ENCODE measurements around the gene PCDH15. TPM values are rescaled to one million over a fixed set of nuclear protein-coding genes. Genes with fewer than 3 reads are reported as not detected.

The PCDH15 gene
- total RNA-seq, 2 donors from 2014 or later: 0.19 to 0.51 TPM

- H3K27ac ChIP-seq: no peak overlapping the region
- H3K36me3 ChIP-seq: no peaks in the 10 kb centered on the region
- TF ChIP-seq CTCF (IDR thresholded peaks at IDR 0.05): no peak
- H3K4me1 ChIP-seq: no peaks in the 10 kb centered on the region
- H3K4me3 ChIP-seq: no peak overlapping the region
- H3K27me3 ChIP-seq: no peaks in the 10 kb centered on the region
- no peaks in the 10 kb centered on the region for H3K9me3 ChIP-seq
- no peak for DNase-seq (ENCODE audit: low spot score)
These were observed 55.6 kb downstream of the PCDH15 start for GRCh38 chr10:54745436-54745835.

GRCh38 chr10:54742416-54742815 lies 58.6 kb downstream of the PCDH15 start:
- no peak for DNase-seq (ENCODE audit: low spot score)
- TF ChIP-seq CTCF (IDR thresholded peaks at IDR 0.05): no peak
- Histone ChIP-seq H3K9me3 (no peaks in the 10 kb centered on the region), H3K27me3 (no peaks in the 10 kb centered on the region), H3K36me3 (no peaks in the 10 kb centered on the region), H3K4me1 (no peaks in the 10 kb centered on the region), H3K27ac (no peak overlapping the region), H3K4me3 (no peak overlapping the region)

- H3K4me3 ChIP-seq: no peak overlapping the region
- H3K27ac ChIP-seq: no peak overlapping the region
- peaks cover 0 to 10% of the 10 kb centered on the region in 2 donors for H3K9me3 ChIP-seq
- no peak for TF ChIP-seq CTCF (IDR thresholded peaks at IDR 0.05)
- H3K27me3 ChIP-seq: no peaks in the 10 kb centered on the region
- DNase-seq (ENCODE audit: low spot score): no peak
- H3K4me1 ChIP-seq: no peaks in the 10 kb centered on the region
- H3K36me3 ChIP-seq: no peaks in the 10 kb centered on the region
These were observed 72.5 kb downstream of the PCDH15 start for GRCh38 chr10:54728511-54728910.

- TF ChIP-seq CTCF (IDR thresholded peaks at IDR 0.05): no peak
- peaks cover 0 to 12% of the 10 kb centered on the region in 2 donors for H3K9me3 ChIP-seq
- no peaks in the 10 kb centered on the region for H3K36me3 ChIP-seq
- no peaks in the 10 kb centered on the region for H3K4me1 ChIP-seq
- no peaks in the 10 kb centered on the region for H3K27me3 ChIP-seq
- no peak overlapping the region for H3K4me3 ChIP-seq
- no peak for DNase-seq (ENCODE audit: low spot score)
- H3K27ac ChIP-seq: no peak overlapping the region
These were observed 79.0 kb downstream of the PCDH15 start for GRCh38 chr10:54722075-54722474.

DNA sequence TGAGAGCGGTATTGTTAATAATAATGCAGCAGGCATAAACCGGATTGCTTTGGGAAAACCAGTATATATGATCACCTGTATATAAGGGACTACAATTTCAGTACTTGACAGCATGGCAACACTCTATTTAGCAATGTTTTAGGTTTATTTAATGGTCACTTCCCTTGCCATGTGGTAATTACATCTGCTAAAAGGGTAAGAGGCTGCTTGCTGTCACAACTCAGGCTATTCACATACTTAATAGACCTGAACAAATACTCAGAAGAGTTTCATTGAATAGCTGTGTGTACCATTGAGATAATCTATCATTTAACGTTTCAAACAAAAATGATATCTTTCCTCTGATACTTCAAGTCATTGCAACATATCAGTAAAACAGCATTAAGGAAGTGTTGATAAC lies 90.1 kb downstream of the PCDH15 start:
- no peak overlapping the region for H3K27ac ChIP-seq
- H3K27me3 ChIP-seq: no peaks in the 10 kb centered on the region
- H3K4me1 ChIP-seq: no peaks in the 10 kb centered on the region
- no peak for DNase-seq (ENCODE audit: low spot score)
- no peak for TF ChIP-seq CTCF (IDR thresholded peaks at IDR 0.05)
- H3K36me3 ChIP-seq: no peaks in the 10 kb centered on the region
- H3K4me3 ChIP-seq: no peak overlapping the region
- no peaks in the 10 kb centered on the region for H3K9me3 ChIP-seq

DNA sequence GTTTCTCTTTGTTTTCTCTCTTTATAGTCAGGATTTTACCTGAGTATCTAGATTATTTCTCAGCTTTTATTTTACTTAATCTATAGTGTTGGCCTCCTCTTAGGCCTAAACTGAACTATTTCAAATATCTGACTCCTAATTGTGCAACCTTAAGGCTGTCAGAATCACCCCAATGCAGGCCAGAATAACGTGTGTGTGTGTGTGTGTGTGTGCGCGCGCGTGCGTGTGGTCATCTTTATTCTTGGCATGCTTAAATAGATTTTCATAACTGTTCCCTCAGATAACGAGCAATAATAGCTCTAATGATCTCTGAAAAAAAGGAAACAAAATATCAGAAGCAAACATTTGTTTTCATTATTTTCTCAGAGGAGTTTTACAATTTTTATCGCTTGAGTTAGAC lies 92.4 kb downstream of the PCDH15 start:
- H3K9me3 ChIP-seq: no peaks in the 10 kb centered on the region
- H3K27ac ChIP-seq: no peak overlapping the region
- TF ChIP-seq CTCF (IDR thresholded peaks at IDR 0.05): no peak
- H3K4me1 ChIP-seq: no peaks in the 10 kb centered on the region
- no peaks in the 10 kb centered on the region for H3K36me3 ChIP-seq
- no peaks in the 10 kb centered on the region for H3K27me3 ChIP-seq
- DNase-seq (ENCODE audit: low spot score): no peak
- H3K4me3 ChIP-seq: no peak overlapping the region
